Prostate gland (tissue), 2 donors: ENCODE results near the gene MCHR1.

Experiments
- POLR2A ChIP-seq: fragments of 450-650 bp; IDR thresholded peaks from one replicate; pipeline ENCODE4 v1.6.1; 2016; ENCODE audit warnings: antibody characterized with exemption, mild to moderate bottlenecking
- TF ChIP-seq, protein P1 (sequence below), 4 experiments: fragments of 200-600 bp in 2 of 4; fragments of 450-650 bp in 2 of 4; sonication (generic) in 2 of 4; IDR thresholded peaks; 1 replicate in 3 of 4; 2 replicates in 1 of 4; pipeline ENCODE4 v1.5.1; 2016 to 2019; ENCODE audit warnings: antibody characterized with exemption in 4 of 4, mild to moderate bottlenecking in 2 of 4, moderate library complexity in 2 of 4

GRCh38 chr22:40721266-40721665 lies 42.0 kb downstream of the MCHR1 start:
- TF ChIP-seq, protein P1, sequence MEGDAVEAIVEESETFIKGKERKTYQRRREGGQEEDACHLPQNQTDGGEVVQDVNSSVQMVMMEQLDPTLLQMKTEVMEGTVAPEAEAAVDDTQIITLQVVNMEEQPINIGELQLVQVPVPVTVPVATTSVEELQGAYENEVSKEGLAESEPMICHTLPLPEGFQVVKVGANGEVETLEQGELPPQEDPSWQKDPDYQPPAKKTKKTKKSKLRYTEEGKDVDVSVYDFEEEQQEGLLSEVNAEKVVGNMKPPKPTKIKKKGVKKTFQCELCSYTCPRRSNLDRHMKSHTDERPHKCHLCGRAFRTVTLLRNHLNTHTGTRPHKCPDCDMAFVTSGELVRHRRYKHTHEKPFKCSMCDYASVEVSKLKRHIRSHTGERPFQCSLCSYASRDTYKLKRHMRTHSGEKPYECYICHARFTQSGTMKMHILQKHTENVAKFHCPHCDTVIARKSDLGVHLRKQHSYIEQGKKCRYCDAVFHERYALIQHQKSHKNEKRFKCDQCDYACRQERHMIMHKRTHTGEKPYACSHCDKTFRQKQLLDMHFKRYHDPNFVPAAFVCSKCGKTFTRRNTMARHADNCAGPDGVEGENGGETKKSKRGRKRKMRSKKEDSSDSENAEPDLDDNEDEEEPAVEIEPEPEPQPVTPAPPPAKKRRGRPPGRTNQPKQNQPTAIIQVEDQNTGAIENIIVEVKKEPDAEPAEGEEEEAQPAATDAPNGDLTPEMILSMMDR (IDR thresholded peaks at IDR 0.05), result no peak
- TF ChIP-seq POLR2A, result no peak
